Measurements from ENCODE around the gene SMARCC2.

The SMARCC2 gene

DNA sequence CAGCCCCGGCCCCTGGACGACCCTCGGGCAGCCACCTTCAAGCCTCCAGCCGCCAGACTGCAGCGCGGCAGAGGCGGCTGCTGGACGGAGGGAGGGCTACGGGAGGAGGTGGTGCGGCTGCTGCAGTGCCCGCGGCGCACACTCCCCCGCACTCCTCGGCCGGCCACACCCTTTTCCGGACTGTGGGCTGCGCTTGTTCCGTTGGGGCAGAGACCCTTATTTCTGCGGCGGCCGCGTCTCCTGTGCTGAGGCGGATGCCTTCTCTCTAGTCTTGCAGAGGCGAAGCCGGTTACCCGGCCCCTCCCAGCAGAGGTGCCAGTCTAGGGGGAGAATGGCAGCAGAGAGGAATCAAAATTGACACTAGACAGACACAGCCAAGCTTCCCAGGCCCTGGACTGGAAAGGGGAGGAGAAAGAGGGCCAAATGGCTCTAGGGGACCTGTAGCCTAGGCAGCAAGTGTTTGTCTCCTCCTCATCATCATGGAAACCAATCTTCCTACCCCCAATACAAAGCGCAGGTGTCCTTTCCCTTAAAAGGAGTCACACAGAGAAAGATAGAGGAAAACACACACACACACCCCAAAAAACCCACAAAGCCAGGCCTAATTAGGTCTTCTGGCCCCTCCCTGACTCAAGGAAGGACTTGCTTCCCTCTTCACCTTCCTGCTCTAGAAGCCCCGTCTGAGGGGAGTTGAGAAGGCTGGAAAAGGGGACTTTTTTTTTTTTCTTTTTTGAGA is 59.9 kb downstream of the SMARCC2 start:
- Histone ChIP-seq H3K36me3 (ENCODE audit: control insufficient read depth, insufficient read depth, low read length) (peaks cover 40% of the 10 kb centered on the region), H3K9me3 (ENCODE audit: control insufficient read depth, insufficient read depth, low read length) (no peaks in the 10 kb centered on the region), H3K4me1 (ENCODE audit: control insufficient read depth, insufficient read depth, low read length) (peaks cover 19% of the 10 kb centered on the region), H3K9ac (ENCODE audit: low read depth, low read length) (peak overlapping the region; percentile 80), H3K27me3 (ENCODE audit: control insufficient read depth, insufficient read depth, low read length) (no peaks in the 10 kb centered on the region), H3K4me3 (ENCODE audit: low read depth, low read length) (peak overlapping the region; percentile 82), H3K27ac (ENCODE audit: low read depth, low read length) (peak overlapping the region; percentile 48)

DNA sequence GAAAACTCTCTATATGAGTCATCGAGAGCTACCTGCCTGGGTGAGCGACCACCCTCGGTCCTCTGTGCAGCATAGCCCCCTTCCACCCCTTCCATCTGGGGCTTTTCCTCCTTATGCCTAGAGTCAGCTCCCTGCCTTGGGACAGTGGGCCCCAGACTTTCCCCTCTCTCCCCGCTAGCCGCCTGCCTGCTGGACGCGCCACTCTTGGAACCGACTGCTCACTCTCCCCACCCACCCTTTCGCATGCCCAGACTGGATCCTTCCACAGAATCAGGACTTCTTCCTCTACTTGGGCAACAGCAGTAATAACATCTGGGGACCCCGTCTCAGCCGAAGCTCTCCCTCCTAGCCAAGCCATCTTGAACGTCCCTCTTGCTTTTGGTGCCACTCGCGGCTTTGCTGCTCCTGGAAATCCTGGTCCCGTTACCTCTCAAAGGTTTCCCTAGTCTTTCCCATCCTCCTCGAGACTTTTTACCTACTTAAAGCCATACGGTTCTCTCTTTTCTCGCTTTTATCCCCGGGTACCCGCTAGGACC is 60.5 kb downstream of the SMARCC2 start:
- Histone ChIP-seq H3K27me3 (ENCODE audit: control insufficient read depth, insufficient read depth, low read length) (no peaks in the 10 kb centered on the region), H3K9me3 (ENCODE audit: control insufficient read depth, insufficient read depth, low read length) (no peaks in the 10 kb centered on the region), H3K36me3 (ENCODE audit: control insufficient read depth, insufficient read depth, low read length) (peaks cover 34% of the 10 kb centered on the region), H3K4me3 (ENCODE audit: low read depth, low read length) (peak overlapping the region; percentile 82), H3K27ac (ENCODE audit: low read depth, low read length) (peak overlapping the region; percentile 95), H3K9ac (ENCODE audit: low read depth, low read length) (peak overlapping the region; percentile 80), H3K4me1 (ENCODE audit: control insufficient read depth, insufficient read depth, low read length) (peaks cover 19% of the 10 kb centered on the region)

DNA sequence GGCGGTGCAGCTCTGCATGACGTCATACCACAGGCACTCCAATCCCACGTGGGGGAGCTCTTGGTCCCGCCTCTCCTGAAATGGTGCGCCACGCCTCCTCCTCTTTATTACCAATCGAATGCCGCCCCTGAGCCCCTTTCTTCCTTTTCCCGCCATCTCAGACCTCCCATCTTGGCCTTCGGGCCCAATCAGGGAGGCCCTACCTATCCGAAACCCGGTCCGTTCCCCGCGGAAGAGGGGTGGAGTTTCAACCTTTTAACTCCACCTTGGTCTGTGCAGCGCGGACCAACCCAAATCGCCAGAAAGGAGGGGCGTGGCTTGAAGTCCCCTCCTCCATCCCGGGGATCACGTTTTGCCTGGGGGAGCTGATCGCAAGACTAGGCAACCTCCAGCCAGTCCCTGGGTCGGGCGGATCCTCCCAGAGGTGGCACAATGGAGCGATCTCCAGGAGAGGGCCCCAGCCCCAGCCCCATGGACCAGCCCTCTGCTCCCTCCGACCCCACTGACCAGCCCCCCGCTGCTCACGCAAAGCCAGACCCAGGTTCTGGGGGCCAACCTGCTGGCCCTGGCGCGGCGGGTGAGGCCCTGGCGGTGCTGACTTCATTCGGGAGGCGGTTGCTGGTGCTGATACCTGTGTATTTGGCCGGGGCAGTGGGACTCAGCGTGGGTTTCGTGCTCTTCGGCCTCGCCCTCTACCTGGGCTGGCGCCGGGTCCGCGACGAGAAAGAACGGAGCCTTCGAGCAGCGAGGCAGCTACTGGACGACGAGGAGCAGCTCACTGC is 61.2 kb downstream of the SMARCC2 start, which contains the start of gene ESYT1:
TSS of gene ESYT1 (plus strand) at position 380 of the 782 bp plus-strand sequence. CDS start at position 433, 53 bp downstream.
- Histone ChIP-seq H3K9me3 (ENCODE audit: control insufficient read depth, insufficient read depth, low read length) (no peaks in the 10 kb centered on the region), H3K27me3 (ENCODE audit: control insufficient read depth, insufficient read depth, low read length) (no peaks in the 10 kb centered on the region), H3K4me1 (ENCODE audit: control insufficient read depth, insufficient read depth, low read length) (peaks cover 19% of the 10 kb centered on the region)

DNA sequence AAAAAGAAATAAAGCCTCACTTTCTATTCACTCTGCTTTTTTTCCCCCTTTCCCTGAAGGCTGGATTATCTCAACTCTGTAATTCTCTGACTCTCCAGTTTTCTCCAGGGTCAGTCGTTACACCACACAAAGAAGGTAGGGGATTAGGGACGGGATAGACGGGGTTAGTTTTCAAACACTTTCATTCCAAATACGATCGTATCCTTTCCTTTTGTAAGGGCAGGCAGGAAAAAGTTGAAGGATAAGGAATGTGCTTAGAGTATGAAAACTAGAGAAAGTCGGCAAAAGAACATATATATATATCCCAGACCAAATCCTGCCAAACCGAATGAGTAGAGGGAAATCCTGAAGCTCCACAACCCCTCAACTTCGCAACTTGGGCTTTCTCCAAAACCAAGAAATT is 61.8 kb downstream of the SMARCC2 start:
- no peaks in the 10 kb centered on the region for H3K27me3 ChIP-seq (ENCODE audit: control insufficient read depth, insufficient read depth, low read length)
- peaks cover 23% of the 10 kb centered on the region for H3K36me3 ChIP-seq (ENCODE audit: control insufficient read depth, insufficient read depth, low read length)
- H3K27ac ChIP-seq (ENCODE audit: low read depth, low read length), result peak overlapping the region; percentile 86
- H3K9ac ChIP-seq (ENCODE audit: low read depth, low read length), result peak overlapping the region; percentile 58
- H3K4me1 ChIP-seq (ENCODE audit: control insufficient read depth, insufficient read depth, low read length), result peaks cover 19% of the 10 kb centered on the region
- H3K9me3 ChIP-seq (ENCODE audit: control insufficient read depth, insufficient read depth, low read length), result no peaks in the 10 kb centered on the region
- H3K4me3 ChIP-seq (ENCODE audit: low read depth, low read length), result peak overlapping the region; percentile 62

More for the DNA sequence above, 61.2 kb downstream of the SMARCC2 start, which contains the start of gene ESYT1:
- peaks cover 27% of the 10 kb centered on the region for H3K36me3 ChIP-seq (ENCODE audit: control insufficient read depth, insufficient read depth, low read length)
- peak within 1 kb of the TSS; percentile 80 for H3K9ac ChIP-seq (ENCODE audit: low read depth, low read length)
- H3K27ac ChIP-seq (ENCODE audit: low read depth, low read length), result peak within 1 kb of the TSS; percentile 95
- peak within 1 kb of the TSS; percentile 82 for H3K4me3 ChIP-seq (ENCODE audit: low read depth, low read length)

DNA sequence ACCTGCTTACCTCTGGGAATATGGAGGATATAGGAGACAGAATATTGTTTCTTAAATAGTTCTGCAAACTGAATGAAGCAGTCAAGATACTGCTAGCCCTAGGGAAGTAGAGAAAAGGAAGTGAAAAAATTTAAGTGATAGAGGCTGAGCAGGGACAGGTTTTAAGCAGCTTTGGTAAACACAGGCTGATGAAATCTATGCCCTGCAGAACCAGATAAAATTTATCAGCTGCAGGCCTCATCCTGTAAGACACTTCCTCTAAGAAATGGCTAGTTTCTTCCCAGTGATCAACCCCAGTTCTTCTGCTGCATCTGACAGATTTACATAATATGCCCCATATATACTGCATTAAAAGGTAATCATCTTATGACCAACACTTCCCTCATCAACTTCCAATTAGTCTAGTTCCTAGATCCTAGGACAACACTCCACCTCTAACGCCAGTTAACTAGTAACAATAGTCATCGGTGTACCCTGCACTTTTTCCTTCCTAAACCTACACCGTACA is 62.5 kb downstream of the SMARCC2 start:
- Histone ChIP-seq H3K36me3 (ENCODE audit: control insufficient read depth, insufficient read depth, low read length) (peaks cover 18% of the 10 kb centered on the region), H3K4me1 (ENCODE audit: control insufficient read depth, insufficient read depth, low read length) (peaks cover 19% of the 10 kb centered on the region), H3K4me3 (ENCODE audit: low read depth, low read length) (peak overlapping the region; percentile 62; the same call in 1 of the 2 replicates), H3K9me3 (ENCODE audit: control insufficient read depth, insufficient read depth, low read length) (no peaks in the 10 kb centered on the region), H3K9ac (ENCODE audit: low read depth, low read length) (no peak overlapping the region), H3K27ac (ENCODE audit: low read depth, low read length) (peak overlapping the region; percentile 86), H3K27me3 (ENCODE audit: control insufficient read depth, insufficient read depth, low read length) (no peaks in the 10 kb centered on the region)

DNA sequence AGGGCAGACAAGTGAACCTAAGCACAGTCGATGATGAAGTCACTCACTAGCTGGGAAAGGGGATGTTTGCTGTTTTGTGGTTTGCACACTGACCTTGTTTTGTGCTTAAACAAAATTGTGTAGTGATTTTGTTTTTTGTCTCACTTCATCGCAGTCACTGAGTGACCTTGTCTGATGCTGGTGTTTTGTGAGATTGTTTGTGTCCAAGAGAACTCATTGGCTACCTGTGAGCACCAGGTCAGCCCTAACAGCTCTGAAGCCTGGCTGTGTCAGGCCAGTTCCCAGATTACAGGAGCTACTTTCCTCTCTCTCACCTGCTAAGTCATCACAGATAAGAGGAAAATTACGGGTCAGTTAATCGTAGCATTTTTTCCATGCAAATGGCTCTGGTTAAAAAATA is 65.2 kb downstream of the SMARCC2 start:
- H3K9ac ChIP-seq (ENCODE audit: low read depth, low read length), result no peak overlapping the region
- peaks cover 22% of the 10 kb centered on the region for H3K4me1 ChIP-seq (ENCODE audit: control insufficient read depth, insufficient read depth, low read length)
- H3K4me3 ChIP-seq (ENCODE audit: low read depth, low read length), result no peak overlapping the region
- H3K27me3 ChIP-seq (ENCODE audit: control insufficient read depth, insufficient read depth, low read length), result no peaks in the 10 kb centered on the region
- H3K9me3 ChIP-seq (ENCODE audit: control insufficient read depth, insufficient read depth, low read length), result no peaks in the 10 kb centered on the region
- no peak overlapping the region for H3K27ac ChIP-seq (ENCODE audit: low read depth, low read length)
- H3K36me3 ChIP-seq (ENCODE audit: control insufficient read depth, insufficient read depth, low read length), result peaks cover 18% of the 10 kb centered on the region

DNA sequence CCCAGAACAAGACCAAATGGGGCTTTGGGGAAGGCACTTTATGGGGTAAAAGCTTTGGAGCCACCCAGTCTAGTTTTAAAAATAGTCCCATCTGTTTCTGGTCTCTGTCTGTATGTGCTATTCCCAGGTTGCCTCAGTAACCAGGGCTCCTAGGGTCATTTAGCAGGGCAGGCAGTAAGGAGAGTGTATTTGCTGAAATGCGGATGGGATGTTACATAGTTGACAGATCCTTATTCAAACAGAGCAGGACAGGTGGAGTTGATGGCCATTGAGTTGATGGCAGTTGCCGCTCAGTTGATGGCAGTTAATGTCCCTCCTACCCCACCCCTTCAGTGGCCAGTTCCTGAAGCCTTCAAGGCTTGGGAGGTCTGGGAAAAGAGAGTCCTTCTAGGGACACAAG is 66.6 kb downstream of the SMARCC2 start:
- H3K27me3 ChIP-seq (ENCODE audit: control insufficient read depth, insufficient read depth, low read length), result no peaks in the 10 kb centered on the region
- H3K4me3 ChIP-seq (ENCODE audit: low read depth, low read length), result no peak overlapping the region
- H3K9ac ChIP-seq (ENCODE audit: low read depth, low read length), result no peak overlapping the region
- no peak overlapping the region for H3K27ac ChIP-seq (ENCODE audit: low read depth, low read length)
- H3K4me1 ChIP-seq (ENCODE audit: control insufficient read depth, insufficient read depth, low read length), result peaks cover 28% of the 10 kb centered on the region
- no peaks in the 10 kb centered on the region for H3K9me3 ChIP-seq (ENCODE audit: control insufficient read depth, insufficient read depth, low read length)
- H3K36me3 ChIP-seq (ENCODE audit: control insufficient read depth, insufficient read depth, low read length), result peaks cover 20% of the 10 kb centered on the region

DNA sequence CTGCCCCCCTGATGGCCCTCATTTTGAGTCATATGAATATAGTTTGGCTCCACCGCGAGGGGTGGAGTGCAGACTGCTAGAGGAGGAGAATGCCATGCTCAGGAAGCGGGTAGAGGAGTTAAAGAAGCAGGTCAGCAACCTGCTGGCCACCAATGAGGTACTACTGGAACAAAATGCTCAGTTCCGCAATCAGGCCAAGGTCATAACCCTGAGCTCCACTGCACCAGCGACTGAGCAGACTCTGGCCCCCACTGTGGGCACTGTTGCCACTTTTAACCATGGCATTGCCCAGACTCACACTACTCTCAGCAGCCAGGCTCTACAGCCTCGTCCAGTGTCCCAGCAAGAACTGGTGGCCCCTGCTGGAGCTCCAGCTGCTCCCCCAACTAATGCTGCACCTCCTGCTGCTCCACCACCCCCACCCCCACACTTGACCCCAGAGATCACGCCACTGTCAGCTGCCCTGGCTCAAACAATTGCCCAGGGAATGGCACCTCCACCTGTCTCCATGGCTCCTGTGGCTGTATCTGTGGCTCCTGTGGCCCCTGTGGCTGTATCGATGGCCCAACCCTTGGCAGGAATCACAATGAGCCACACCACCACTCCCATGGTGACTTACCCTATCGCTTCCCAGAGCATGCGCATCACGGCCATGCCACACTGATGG is 67.9 kb downstream of the SMARCC2 start:
- H3K4me3 ChIP-seq (ENCODE audit: low read depth, low read length), result no peak overlapping the region
- no peak overlapping the region for H3K27ac ChIP-seq (ENCODE audit: low read depth, low read length)
- no peaks in the 10 kb centered on the region for H3K9me3 ChIP-seq (ENCODE audit: control insufficient read depth, insufficient read depth, low read length)
- peaks cover 16% of the 10 kb centered on the region for H3K4me1 ChIP-seq (ENCODE audit: control insufficient read depth, insufficient read depth, low read length)
- no peaks in the 10 kb centered on the region for H3K27me3 ChIP-seq (ENCODE audit: control insufficient read depth, insufficient read depth, low read length)
- peaks cover 28% of the 10 kb centered on the region for H3K36me3 ChIP-seq (ENCODE audit: control insufficient read depth, insufficient read depth, low read length)
- no peak overlapping the region for H3K9ac ChIP-seq (ENCODE audit: low read depth, low read length)

DNA sequence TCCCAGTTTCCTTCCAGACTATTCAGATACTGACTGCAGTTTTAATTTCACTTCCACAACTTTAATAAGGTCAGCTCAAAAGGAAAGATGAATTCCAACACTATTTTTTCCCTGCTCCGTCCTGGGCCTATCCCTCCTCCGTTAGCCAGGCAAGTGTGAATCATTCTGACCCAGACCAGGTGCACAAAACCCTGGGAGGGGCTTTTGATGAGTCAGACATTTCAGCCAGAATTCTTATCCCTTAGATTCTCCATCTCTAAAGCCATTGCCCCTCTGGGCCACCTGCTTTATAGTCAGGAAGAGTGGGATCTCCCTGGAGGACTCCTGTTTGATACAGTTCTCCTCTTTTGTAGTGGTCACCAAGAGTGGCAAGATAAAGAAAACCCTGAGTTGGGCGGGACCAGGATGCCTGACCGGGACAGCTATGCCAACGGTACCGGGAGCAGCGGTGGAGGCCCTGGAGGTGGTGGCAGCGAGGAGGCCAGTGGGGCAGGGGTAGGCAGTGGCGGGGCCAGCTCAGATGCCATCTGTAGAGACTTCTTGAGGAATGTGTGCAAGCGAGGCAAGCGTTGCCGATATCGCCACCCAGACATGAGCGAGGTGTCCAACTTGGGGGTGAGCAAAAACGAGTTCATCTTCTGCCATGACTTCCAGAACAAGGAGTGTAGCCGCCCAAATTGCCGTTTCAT is 69.0 kb downstream of the SMARCC2 start:
- H3K4me1 ChIP-seq (ENCODE audit: control insufficient read depth, insufficient read depth, low read length), result peaks cover 14% of the 10 kb centered on the region
- H3K4me3 ChIP-seq (ENCODE audit: low read depth, low read length), result no peak overlapping the region
- peak overlapping the region; percentile 65 for H3K27ac ChIP-seq (ENCODE audit: low read depth, low read length)

DNA sequence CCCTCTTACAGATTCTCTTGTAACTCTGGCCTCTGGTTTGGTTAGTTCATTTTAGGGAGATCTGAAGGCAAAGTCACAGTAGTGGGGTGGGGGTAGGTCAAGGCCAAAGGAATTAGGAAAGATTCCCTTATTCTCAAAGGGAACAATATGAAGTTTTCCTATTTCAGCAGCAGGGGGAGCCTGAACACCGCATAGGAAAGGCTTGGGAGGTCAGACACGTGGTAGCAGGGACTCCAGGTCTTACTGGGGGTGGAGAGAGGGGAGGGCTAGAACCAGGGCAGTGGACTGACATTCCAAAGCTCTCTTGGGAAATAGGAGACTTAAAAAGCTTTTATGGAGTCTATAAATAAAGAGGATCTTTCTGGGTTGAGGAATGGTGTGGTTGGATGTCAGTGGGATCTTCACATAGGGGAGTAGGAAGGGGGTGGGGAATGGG is 69.9 kb downstream of the SMARCC2 start:
- H3K27ac ChIP-seq (ENCODE audit: low read depth, low read length), result peak overlapping the region; percentile 84
- H3K36me3 ChIP-seq (ENCODE audit: control insufficient read depth, insufficient read depth, low read length), result peaks cover 28% of the 10 kb centered on the region
- peaks cover 14% of the 10 kb centered on the region for H3K4me1 ChIP-seq (ENCODE audit: control insufficient read depth, insufficient read depth, low read length)
- no peaks in the 10 kb centered on the region for H3K27me3 ChIP-seq (ENCODE audit: control insufficient read depth, insufficient read depth, low read length)
- peak overlapping the region; percentile 98 for H3K4me3 ChIP-seq (ENCODE audit: low read depth, low read length)
- H3K9ac ChIP-seq (ENCODE audit: low read depth, low read length), result 0 out of 2 replicates have a peak overlapping the region, but pooled peaks have one; percentile 58
- no peaks in the 10 kb centered on the region for H3K9me3 ChIP-seq (ENCODE audit: control insufficient read depth, insufficient read depth, low read length)

More for the DNA sequence above, 69.0 kb downstream of the SMARCC2 start:
- no peaks in the 10 kb centered on the region for H3K27me3 ChIP-seq (ENCODE audit: control insufficient read depth, insufficient read depth, low read length)
- no peak overlapping the region for H3K9ac ChIP-seq (ENCODE audit: low read depth, low read length)
- H3K9me3 ChIP-seq (ENCODE audit: control insufficient read depth, insufficient read depth, low read length), result no peaks in the 10 kb centered on the region
- peaks cover 28% of the 10 kb centered on the region for H3K36me3 ChIP-seq (ENCODE audit: control insufficient read depth, insufficient read depth, low read length)
